Uterus (tissue), 4 donors: Measurements from ENCODE around the gene KRTAP2-3. TPM values are rescaled to one million over a fixed set of nuclear protein-coding genes. Genes with fewer than 3 reads are reported as not detected.

ENCODE experiments used
- DNase-seq, 2 donors: peaks; one replicate each; pipeline ENCODE4 v3.0.0-alpha.2; 2019 to 2020
- H3K27ac ChIP-seq, 2 donors: fragments of 200-600 bp; sonication (generic); 1 replicate in 1 of 2; 2 replicates in 1 of 2; pipeline ENCODE4 v1.5.1; 2016 to 2018
- H3K27me3 ChIP-seq, 2 donors: fragments of 200-600 bp; sonication (generic); one replicate each; pipeline ENCODE4 v1.5.1; 2018 to 2019; ENCODE audit warnings: control low read depth in 1 of 2
- H3K36me3 ChIP-seq, 2 donors: fragments of 200-600 bp; sonication (generic); one replicate each; pipeline ENCODE4 v1.5.1; 2019; ENCODE audit warnings: control low read depth in 1 of 2
- H3K4me1 ChIP-seq, 2 donors: fragments of 200-600 bp; sonication (generic); one replicate each; pipeline ENCODE4 v1.5.1; 2018 to 2019; ENCODE audit warnings: control low read depth in 1 of 2
- H3K4me3 ChIP-seq, 2 donors: fragments of 200-600 bp; sonication (generic); 1 replicate in 1 of 2; 2 replicates in 1 of 2; pipeline ENCODE4 v1.5.1; 2018 to 2019; ENCODE audit warnings: mild to moderate bottlenecking in 1 of 2
- H3K9me3 ChIP-seq, 2 donors: fragments of 200-600 bp; sonication (generic); one replicate each; pipeline ENCODE4 v1.5.1; 2019; ENCODE audit warnings: control low read depth in 1 of 2
- POLR2A ChIP-seq, 2 donors: fragments of 450-650 bp; IDR thresholded peaks; one replicate each; pipeline ENCODE4 v1.6.1; 2016; ENCODE audit warnings: antibody characterized with exemption in 2 of 2, mild to moderate bottlenecking in 1 of 2, moderate library complexity in 1 of 2
- intact Hi-C: fragments of 100-400 bp; cut with DNase I; formaldehyde crosslinking; loops from one replicate; pipeline ENCODE4 v1.15.1; 2023; ENCODE audit warnings: low total_unique reads
- total RNA-seq, 4 donors: library from RNA; depleted of rRNA in 3 of 4; stranded (reverse); fragments of >200 nt in 3 of 4; gene quantifications; one replicate each; pipeline versions ENCODE4 v1.1.0 to v1.2.4, GENCODE V29; 2014 to 2023
- TF ChIP-seq, protein P1 (sequence below), 4 experiments: fragments of 200-600 bp in 2 of 4; fragments of 450-650 bp in 2 of 4; sonication (generic) in 2 of 4; IDR thresholded peaks; one replicate each; pipeline ENCODE4 v1.5.1; 2016 to 2019; ENCODE audit warnings: antibody characterized with exemption in 4 of 4, mild to moderate bottlenecking in 2 of 4, moderate library complexity in 1 of 4
- donor health status: DM: yes; HTN: yes; CAD: no.

KRTAP2-3 gene
- total RNA-seq, 4 donors from 2014 or later = not detected

DNA sequence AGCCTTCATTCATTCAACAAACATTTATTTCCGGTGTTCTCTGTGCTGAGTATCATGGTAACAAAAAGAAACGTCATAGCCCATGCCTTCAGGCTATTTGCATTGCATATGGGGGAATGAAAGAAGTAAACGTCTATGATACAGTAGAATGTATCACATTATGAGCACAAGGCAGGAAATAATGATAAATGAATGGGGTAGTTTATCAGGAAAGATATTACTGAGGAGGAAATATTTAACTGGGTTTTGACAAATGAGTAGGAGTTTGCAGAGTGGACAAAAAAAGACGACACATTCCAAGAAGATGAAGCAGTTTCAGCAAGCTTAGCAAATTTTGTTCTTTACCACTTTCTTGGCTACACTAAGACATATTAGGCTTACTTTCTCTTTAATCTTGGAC is 22.7 kb upstream of the KRTAP2-3 start:
- no peak for DNase-seq
- TF ChIP-seq POLR2A (IDR thresholded peaks at IDR 0.05) = no peak
- TF ChIP-seq, protein P1, sequence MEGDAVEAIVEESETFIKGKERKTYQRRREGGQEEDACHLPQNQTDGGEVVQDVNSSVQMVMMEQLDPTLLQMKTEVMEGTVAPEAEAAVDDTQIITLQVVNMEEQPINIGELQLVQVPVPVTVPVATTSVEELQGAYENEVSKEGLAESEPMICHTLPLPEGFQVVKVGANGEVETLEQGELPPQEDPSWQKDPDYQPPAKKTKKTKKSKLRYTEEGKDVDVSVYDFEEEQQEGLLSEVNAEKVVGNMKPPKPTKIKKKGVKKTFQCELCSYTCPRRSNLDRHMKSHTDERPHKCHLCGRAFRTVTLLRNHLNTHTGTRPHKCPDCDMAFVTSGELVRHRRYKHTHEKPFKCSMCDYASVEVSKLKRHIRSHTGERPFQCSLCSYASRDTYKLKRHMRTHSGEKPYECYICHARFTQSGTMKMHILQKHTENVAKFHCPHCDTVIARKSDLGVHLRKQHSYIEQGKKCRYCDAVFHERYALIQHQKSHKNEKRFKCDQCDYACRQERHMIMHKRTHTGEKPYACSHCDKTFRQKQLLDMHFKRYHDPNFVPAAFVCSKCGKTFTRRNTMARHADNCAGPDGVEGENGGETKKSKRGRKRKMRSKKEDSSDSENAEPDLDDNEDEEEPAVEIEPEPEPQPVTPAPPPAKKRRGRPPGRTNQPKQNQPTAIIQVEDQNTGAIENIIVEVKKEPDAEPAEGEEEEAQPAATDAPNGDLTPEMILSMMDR (IDR thresholded peaks at IDR 0.05) = no peak
- no peaks in the 10 kb centered on the region for H3K27me3 ChIP-seq
- H3K4me3 ChIP-seq = no peak overlapping the region
- H3K4me1 ChIP-seq = no peaks in the 10 kb centered on the region
- intact Hi-C loops = no loop called here
- no peaks in the 10 kb centered on the region for H3K9me3 ChIP-seq
- H3K36me3 ChIP-seq = no peaks in the 10 kb centered on the region
- H3K27ac ChIP-seq = no peak overlapping the region

DNA sequence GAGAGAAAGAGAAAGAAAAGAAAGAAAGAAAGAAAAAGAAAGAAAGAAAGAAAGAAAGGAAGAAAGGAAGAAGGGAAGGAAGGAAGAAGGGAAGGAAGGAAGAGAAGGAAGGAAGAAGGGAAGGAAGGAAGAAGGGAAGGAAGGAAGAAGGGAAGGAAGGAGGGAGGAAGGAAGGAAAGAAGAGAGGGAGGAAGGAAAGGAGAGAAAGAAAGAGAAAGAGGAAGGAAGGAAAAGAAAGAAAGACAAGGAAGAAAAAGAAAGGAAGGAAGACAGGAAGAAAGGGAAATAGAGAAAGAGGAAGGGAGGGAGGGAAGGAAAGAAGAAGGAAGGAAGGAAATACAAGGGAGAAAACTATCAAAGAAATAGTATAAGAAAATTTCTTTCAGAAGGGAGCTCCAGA is 16.9 kb upstream of the KRTAP2-3 start:
- DNase-seq = no peak
- Histone ChIP-seq H3K9me3 (no peaks in the 10 kb centered on the region), H3K4me3 (no peak overlapping the region), H3K27ac (no peak overlapping the region), H3K36me3 (no peaks in the 10 kb centered on the region), H3K4me1 (no peaks in the 10 kb centered on the region), H3K27me3 (no peaks in the 10 kb centered on the region)
- intact Hi-C loops = no loop called here
- TF ChIP-seq POLR2A (IDR thresholded peaks at IDR 0.05) = no peak
- TF ChIP-seq, protein P1 (IDR thresholded peaks at IDR 0.05) = no peak

- intact Hi-C loops = no loop called here
- TF ChIP-seq POLR2A (IDR thresholded peaks at IDR 0.05) = no peak
- DNase-seq = no peak
- Histone ChIP-seq H3K9me3 (no peaks in the 10 kb centered on the region), H3K27ac (no peak overlapping the region), H3K4me3 (no peak overlapping the region), H3K36me3 (no peaks in the 10 kb centered on the region), H3K4me1 (no peaks in the 10 kb centered on the region), H3K27me3 (no peaks in the 10 kb centered on the region)
These were observed 13.8 kb upstream of the KRTAP2-3 start for GRCh38 chr17:41073676-41074075.

GRCh38 chr17:41071606-41072360 is 11.9 kb upstream of the KRTAP2-3 start:
- H3K4me1 ChIP-seq = no peaks in the 10 kb centered on the region
- no peaks in the 10 kb centered on the region for H3K27me3 ChIP-seq
- no peaks in the 10 kb centered on the region for H3K9me3 ChIP-seq
- TF ChIP-seq, protein P1 (IDR thresholded peaks at IDR 0.05) = no peak
- intact Hi-C loops = no loop called here
- no peak overlapping the region for H3K27ac ChIP-seq
- no peak overlapping the region for H3K4me3 ChIP-seq
- no peak for DNase-seq
- no peaks in the 10 kb centered on the region for H3K36me3 ChIP-seq

DNA sequence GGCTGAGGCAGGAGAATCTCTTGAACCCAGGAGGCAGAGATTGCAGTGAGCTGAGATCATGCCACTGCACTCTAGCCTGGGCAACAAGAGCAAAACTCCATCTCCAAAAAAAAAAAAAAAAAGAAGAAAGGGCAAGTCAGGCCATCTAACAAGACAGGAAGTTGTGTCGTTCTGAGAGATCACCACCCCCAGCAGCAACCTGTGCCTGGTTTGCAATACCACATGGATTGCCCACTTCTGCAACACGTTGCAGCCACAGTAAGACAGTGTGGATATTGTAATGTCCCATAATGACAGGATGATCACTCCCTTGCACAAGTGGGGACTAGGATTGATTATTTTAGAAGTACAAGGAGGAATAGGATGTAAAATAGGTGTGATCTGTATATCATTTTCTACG is 9.1 kb upstream of the KRTAP2-3 start:
- Histone ChIP-seq H3K27me3 (no peaks in the 10 kb centered on the region), H3K36me3 (no peaks in the 10 kb centered on the region), H3K4me1 (no peaks in the 10 kb centered on the region), H3K27ac (no peak overlapping the region), H3K4me3 (no peak overlapping the region), H3K9me3 (no peaks in the 10 kb centered on the region)
- TF ChIP-seq, protein P1 (IDR thresholded peaks at IDR 0.05) = no peak
- TF ChIP-seq POLR2A (IDR thresholded peaks at IDR 0.05) = no peak
- no peak for DNase-seq
- intact Hi-C loops = no loop called here
